Epithelial cell of esophagus (primary cell): Measurements from ENCODE around the gene GRK5.

Experiments
- DNase-seq: peaks from one replicate; pipeline ENCODE4 v3.0.0; 2010; ENCODE audit warnings: low read depth
- H3K4me3 ChIP-seq: 2 replicates; pipeline ENCODE4 v1.5.1; 2011; ENCODE audit warnings: mild to moderate bottlenecking, low read length, control low read depth
- TF ChIP-seq, protein P1 (sequence below): IDR thresholded peaks from 2 replicates; pipeline ENCODE4 v1.5.1; 2011; ENCODE audit warnings: low read depth, mild to moderate bottlenecking, low read length, control low read depth, inconsistent platforms; ENCODE audit not compliant: insufficient read depth; ENCODE audit errors: missing control alignments

Gene GRK5

DNA sequence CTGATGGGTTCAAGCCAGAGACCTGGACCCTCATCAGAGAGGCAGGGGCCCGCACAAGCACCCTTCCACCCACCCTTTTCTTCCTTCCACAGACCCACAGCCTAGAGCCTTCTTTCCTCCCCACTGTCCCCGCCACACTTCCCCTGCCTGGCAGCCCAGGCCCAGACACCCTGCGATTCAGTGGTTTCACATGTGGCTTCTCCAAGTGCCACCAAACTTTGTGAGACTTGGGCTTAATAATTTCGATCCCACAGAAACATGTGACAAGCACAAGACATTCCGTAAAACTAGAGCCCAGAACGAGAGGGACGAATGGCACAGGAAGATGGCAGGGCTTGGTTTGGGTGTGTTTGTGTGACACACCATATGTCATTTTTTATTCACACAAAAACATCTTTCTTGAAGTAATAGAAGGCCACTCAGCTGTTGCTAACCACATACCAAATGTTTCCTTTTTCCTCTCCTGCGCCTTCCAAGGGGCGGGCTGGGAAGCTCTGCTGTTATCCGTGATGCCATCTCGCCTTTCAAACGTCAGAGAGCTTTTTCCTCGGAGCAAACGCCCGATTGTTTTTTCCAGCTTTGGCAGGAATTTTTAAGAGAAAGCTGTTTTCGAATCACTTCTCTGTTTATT, 162.9 kb downstream of the GRK5 start:
- DNase-seq, result no peak
- no peak overlapping the region for H3K4me3 ChIP-seq
- TF ChIP-seq, protein P1, sequence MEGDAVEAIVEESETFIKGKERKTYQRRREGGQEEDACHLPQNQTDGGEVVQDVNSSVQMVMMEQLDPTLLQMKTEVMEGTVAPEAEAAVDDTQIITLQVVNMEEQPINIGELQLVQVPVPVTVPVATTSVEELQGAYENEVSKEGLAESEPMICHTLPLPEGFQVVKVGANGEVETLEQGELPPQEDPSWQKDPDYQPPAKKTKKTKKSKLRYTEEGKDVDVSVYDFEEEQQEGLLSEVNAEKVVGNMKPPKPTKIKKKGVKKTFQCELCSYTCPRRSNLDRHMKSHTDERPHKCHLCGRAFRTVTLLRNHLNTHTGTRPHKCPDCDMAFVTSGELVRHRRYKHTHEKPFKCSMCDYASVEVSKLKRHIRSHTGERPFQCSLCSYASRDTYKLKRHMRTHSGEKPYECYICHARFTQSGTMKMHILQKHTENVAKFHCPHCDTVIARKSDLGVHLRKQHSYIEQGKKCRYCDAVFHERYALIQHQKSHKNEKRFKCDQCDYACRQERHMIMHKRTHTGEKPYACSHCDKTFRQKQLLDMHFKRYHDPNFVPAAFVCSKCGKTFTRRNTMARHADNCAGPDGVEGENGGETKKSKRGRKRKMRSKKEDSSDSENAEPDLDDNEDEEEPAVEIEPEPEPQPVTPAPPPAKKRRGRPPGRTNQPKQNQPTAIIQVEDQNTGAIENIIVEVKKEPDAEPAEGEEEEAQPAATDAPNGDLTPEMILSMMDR, result no peak

DNA sequence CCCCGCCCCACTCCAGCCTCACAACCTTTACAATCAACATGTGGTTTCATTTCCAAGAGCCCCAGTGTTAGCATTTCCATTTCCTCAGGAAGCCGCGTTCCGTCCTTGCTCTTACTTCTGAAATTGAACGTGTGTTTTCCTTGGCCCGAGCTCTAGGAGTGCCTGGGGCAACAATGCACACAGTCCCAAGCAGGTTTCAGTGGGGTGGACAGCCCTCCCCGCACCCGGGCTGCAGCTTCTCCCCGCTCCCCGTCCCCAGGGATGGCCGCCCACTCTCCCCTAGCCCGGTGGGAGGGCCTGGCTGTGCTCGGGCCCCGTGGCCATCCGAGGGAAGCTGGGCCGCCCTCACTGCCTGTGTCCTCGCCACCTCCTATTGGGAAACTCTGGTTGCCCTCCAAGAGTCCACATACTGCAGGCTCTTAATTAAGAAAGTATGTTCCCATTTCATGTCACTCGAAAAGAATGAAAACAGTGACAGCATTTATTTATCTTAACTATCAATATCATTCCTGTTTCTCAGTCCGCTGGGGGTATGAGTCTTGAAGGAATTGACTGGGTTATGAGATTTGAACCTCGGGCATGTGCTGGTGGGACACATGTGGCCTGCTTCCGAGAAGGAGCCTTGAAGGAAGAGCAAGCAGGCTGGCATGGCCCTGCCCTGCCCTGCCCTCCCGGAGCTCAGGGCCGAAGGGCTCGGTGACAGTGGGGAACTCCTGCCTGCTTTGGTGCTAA, 163.8 kb downstream of the GRK5 start:
- no peak overlapping the region for H3K4me3 ChIP-seq
- DNase-seq, result peak; percentile 16
- TF ChIP-seq, protein P1, result no peak

DNA sequence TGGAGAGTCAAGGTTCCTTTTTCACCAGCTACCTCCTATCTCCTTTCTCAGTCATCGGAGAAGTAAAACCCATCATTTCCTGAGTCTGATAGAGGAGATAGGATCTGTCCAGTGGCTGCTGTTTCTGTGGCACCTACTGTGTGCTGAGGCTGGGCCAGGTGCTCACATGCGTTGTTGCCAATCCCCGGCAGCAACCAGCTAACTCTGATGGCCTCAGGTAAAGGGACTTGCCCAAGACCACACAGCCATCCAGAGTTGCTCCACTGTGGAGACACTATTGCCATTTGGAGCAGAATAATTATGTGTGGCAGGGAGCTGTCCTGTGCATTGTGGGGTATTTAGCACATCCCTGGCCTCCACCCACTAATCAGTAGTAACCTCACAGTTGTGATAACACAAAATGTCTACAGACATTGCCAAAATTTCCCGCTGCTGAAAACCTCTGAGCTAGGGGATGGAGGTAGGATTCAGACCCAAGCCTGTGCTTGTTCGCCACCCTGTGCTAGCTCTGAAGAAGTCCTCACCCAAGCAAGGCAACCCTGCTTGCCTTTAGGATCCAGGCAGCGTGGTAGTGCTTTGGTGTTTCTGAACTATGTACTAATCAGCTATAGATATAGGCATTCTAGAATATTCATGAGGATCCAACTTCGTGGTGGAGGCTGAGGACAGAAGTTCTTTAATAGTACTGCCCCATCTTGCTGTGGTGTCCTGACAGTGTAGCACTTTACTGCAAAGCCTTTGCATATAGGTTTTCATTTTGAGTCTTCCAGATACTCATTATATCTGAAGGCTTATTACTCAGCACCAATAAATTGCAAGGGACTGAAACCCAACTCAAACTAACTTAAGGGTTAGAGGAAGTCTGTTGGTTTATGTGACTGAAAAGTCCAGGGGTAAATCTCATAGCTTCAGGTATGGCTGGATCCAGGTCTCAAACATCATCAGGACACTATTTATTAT, 164.6 kb downstream of the GRK5 start:
- no peak for DNase-seq
- TF ChIP-seq, protein P1, result no peak
- no peak overlapping the region for H3K4me3 ChIP-seq

DNA sequence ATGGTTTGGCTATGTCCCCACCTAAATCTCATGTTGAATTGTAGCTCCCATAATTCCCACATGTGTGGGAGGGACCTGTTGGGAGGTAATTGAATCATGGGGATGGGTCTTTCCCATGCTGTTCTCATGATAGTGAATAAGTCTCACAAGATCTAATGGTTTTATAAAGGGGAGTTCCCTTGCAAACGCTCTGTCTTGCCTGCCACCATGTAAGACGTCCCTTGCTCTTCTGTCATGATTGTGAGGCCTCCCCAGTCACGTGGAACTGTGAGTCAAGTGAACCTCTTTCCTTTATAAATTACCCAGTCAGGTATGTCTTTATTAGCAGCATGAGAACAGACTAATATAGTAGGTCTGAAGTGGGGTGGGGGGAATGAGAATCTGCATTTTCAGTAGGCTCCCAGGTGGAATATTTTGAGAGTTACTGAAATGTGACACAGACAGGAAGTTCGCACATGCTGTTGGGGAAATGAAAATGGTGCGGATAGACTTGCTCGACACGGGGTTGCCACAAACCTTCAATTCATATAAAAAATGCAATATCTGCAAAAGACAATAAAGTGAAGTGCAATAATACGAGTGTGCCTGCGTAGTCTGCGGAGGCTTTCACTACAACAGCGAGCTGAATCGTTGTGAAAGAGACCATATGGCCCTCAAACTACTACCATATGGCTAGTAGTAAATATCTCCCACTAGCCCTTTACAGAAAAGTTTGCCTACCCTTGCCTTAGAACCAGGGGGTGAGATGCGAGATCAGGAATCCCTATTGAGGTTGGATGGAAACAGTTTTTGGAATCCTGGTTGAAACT, 166.1 kb downstream of the GRK5 start:
- TF ChIP-seq, protein P1, result no peak
- no peak for DNase-seq
- H3K4me3 ChIP-seq, result no peak overlapping the region

DNA sequence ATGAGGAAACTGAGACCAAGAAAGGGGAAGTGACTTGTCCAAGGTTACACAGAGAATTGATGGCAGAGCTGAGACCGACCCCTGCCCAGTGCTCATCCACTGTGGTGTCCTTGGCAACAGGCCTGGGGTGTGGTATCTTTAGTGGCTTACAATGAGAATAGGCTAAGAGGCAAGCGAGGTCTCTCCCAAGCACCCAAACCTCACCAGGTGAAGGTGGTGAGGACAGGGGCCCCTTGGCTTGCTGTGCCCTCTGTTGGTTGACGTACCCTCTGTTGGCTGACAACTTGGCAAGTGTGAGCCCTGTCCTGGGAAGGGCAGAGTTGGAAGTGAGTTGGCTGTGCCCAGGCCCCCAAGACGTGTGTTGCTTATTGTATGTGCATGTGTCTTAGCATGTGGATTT, 166.9 kb downstream of the GRK5 start:
- TF ChIP-seq, protein P1, result no peak
- H3K4me3 ChIP-seq, result no peak overlapping the region
- no peak for DNase-seq

DNA sequence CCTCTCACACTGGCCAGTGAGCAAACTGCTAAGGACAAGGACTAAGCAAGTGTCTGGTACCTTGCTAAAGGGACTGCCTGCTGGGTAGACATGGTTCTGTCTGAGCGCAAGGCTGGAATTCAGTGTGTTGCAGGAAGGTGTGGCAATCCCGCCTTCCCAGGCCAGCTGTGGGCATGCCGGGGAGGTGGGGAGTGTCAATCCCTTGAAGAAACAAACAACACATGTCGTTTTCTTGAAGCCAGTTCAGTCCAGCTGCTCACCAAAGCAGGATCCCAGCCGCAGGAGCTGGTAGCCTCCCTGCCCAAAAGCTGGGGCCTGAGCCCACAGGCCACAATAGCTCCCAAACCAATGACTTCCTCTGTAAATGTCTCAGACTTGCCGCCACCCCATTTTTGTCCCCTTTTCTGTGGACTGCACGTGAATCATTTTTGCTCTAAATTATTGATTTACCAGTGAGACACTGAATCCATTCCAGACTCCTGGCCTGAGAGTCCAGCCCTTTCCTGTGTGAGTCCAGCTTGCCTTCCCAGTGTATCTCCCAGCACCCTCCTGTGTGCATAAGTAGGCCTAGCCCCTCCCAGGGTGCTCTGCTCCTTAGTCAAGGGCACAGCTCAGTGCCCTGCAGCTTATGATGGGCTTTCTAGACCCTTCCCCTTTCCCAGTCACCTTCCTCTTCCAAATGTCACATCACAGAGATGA, 168.4 kb downstream of the GRK5 start:
- peak; percentile 31 for DNase-seq
- no peak overlapping the region for H3K4me3 ChIP-seq

More for the DNA sequence above, 168.4 kb downstream of the GRK5 start:
- TF ChIP-seq, protein P1, result no peak
